Panc1 (cell line): Measurements from ENCODE around the gene ARHGEF38.

Experiments used
- CTCF ChIP-seq: fragments of 450-650 bp; IDR thresholded peaks from 2 replicates; pipeline ENCODE4 v1.5.1; 2017; ENCODE audit warnings: mild to moderate bottlenecking
- POLR2AphosphoS5 ChIP-seq: IDR thresholded peaks from 2 replicates; pipeline ENCODE4 v1.6.1; 2012; ENCODE audit warnings: mild to moderate bottlenecking, low read depth, low read length, moderate library complexity
- SIN3A ChIP-seq: IDR thresholded peaks from 2 replicates; pipeline ENCODE4 v1.6.1; 2012; ENCODE audit warnings: low read depth, mild to moderate bottlenecking, low read length, moderate library complexity, borderline replicate concordance; ENCODE audit not compliant: insufficient read depth

- TF ChIP-seq CTCF: no peak
- TF ChIP-seq SIN3A: no peak
- no peak for TF ChIP-seq POLR2AphosphoS5
These were observed 68.4 kb downstream of the ARHGEF38 start for GRCh38 chr4:105620640-105621323.
